GM19452 (cell line): ENCODE results near the gene SCARB2.

Experiments used
- ATAC-seq: cut with Tn5 transposase; IDR thresholded peaks from one replicate; pipeline ENCODE4 v1.9.1; 2021; ENCODE audit not compliant: unreplicated experiment

Gene SCARB2

DNA sequence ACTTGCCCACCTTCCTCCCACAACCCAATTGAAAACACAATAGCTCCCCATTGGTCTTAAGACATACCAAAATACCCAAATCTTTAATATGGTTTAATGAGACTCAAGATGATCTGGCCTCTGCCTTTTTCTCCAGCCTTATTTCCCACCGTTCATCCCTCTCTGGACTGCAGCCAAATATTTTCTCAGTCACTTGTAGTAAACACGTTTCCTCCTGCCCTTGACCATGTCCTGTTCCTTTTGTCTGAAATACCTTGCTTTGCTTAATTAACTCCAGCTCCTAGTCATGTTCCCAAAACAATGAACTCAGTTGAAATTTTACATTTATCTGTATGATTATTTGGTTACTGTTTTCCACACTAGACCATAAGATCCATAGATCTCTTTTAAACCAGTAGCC lies 57.0 kb downstream of the SCARB2 start:
- ATAC-seq: no peak

- no peak for ATAC-seq
Measured at GRCh38 chr4:76155979-76156378, 57.6 kb downstream of the SCARB2 start.

DNA sequence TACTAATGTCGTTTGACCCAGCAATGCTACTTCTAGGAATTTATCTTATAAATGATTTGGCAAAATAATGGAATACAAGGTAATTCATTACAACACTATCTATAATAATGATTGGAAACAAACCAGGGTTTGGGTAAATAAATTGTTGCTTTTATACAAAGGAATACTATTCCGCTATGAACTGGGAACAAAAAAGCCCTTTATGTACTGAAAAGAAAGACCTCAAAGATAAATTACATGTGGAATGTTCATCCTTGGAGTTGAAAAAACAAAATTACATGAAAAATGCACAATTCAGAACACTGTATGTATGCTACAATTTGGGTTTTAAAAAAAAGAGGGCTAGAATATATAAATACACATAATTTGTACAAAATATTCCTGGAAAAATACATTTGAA lies 60.3 kb downstream of the SCARB2 start:
- no peak for ATAC-seq

DNA sequence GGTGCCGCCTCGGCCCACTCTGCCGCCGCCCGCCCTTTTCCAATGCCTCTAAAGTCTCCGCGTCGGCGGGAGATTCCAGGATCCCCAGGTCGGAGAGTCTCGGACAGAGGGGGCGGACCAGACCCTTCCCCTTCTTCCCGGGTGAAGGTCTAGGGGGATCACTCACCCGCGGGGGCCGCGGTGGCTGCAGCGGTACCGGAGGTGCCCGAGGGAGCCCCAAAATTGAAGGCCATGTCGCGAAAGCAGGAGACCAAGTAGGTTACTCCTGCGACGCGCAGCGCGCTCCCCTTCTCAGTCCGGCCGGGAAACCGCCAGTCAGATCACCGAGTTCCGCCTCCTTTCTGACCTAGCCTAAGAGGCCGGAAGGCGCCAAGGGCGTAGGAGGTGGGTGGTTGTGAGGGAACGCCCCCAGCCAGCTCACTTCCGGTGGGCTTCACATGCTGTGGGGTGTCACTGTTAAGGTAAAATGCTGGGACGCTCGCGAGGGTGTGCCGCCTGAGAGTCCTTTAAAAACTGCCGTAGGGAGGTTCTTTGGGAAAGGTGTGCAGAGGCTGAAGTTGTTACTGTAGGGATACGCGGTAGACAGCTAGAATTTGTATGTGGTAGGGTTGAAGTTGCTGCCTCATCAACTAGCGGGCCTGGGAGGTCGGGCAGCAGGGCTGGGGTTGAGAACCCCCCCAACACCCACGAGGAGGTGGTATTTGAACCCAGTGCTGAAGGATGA lies 65.3 kb downstream of the SCARB2 start, which contains the start of gene NUP54:
NUP54 (minus strand) TSS at position 256 of the 724 bp plus-strand sequence; CDS start at position 233, 23 bp downstream.
- ATAC-seq: peak; percentile 99

GRCh38 chr4:76147454-76148141 lies 66.0 kb downstream of the SCARB2 start:
- peak; percentile 31 for ATAC-seq

- no peak for ATAC-seq
Measured at GRCh38 chr4:76144546-76144945, 69.1 kb downstream of the SCARB2 start.

DNA sequence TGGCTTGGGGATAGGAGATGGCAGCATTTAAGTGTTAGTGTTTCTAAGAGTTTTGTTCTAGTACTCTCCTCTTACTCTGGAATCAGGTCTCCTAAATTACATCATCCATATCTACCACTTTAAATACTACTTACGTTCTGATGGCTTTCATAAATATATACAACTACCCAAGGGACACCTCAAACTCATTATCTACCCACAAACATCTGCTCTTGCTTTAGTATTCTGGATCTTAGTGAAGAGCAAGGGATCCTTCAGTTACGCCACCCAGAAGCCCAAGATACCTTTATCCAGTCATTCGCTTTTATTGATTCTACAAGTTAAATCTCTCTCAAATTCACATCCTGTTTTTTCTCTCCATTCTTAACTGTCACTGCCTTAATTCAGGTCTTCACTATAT lies 72.4 kb downstream of the SCARB2 start:
- no peak for ATAC-seq

GRCh38 chr4:76127754-76128153 lies 85.9 kb downstream of the SCARB2 start:
- ATAC-seq: no peak

DNA sequence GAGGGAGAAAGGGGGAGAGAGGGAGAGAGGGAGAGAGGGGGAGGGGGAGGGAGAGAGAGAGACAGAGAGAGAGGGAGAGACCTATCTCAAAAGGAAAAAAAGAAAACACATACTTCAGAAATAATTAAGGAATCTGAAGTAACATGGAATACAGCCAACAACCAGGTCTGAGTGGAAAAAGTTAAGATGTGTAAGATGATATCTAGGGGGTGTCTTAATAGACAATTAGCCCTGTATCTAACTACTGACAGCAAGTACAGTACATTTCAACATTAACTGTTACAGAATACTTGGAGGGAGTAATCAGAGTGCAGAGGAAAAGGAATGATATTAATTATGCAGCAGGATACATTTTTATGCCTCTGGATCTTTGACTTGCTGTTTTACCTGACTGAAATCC lies 87.8 kb downstream of the SCARB2 start:
- ATAC-seq: no peak

DNA sequence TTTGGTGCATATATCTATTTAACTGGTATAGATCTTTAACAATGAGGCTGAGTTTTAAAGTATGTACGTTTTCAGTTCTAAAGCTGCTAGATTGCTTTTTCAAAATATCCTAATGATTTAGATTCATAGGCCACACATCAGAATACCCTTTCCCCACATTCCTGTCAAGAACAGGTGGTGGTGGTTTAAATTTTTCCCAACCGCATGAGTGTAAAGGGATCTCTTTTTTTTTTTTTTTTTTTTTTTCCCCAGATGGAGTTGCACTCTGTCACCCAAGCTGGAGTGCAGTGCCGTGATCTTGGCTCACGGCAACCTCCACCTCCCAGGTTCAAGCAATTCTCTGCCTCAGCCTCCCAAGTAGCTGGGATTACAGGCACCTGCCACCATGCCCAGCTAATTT lies 93.4 kb downstream of the SCARB2 start:
- no peak for ATAC-seq

DNA sequence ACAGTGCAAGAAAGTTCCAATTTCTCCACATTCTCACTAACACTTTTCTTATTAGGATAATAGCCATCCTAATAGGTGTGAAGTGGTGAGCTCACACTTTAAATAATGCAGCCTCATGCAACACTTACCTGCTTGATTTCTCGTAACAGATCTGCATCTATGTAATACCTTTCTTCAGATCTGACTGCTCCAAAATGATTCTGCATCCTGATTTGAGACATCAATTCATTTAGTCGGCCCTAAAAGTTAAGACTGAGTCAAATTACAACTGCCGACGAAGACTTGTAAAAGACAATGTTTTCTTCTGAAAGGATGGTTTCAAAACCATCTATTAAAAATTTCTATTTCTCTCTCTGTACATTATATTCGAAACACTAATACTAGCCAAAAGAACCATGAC lies 96.1 kb downstream of the SCARB2 start:
- no peak for ATAC-seq

DNA sequence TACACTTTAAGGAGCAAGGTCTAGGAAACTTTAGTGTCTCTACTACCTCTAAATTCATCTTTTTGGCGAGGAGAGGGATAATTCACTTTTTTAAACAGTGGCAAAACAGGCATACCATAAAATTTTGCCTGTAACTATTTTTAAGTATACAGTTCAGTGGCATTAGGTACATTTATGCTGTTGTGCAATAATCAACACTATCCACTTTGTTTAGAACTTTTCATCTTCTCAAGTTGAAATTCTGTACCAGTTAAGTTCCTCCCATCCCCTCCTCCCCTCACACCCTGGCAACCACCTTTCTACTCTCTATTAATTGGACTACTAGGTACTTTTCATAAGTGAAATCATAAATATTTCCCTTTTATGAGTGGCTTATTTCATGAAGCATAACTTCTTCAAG lies 96.8 kb downstream of the SCARB2 start:
- no peak for ATAC-seq
